ENCODE measurements around the gene ABCC5.

The ABCC5 gene

DNA sequence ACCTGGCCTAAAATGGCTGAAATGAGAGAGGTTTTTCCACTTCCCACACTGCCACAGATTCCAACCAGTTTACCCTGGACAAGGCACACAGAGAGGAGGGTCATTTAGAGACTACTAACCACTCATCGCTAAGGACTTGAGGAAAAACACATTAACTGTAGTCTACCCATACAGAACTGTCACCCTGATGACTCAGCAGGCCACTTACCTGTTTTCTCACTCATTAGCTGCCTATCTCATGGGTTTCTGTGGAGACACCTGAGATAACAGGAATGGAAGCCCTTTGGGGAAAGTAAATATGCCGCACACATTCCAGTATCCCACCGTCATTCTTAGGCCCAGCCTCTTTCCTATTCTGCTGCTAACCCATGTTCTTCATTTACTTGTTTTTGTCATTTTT is 50.0 kb downstream of the ABCC5 start:
- no peak overlapping the region for H3K4me3 ChIP-seq (ENCODE audit: low read depth, low read length)
- TF ChIP-seq, protein P1, sequence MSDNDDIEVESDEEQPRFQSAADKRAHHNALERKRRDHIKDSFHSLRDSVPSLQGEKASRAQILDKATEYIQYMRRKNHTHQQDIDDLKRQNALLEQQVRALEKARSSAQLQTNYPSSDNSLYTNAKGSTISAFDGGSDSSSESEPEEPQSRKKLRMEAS (IDR thresholded peaks at IDR 0.05; ENCODE audit: low read depth, low read length): no peak
- TF ChIP-seq MYC (IDR thresholded peaks at IDR 0.05; ENCODE audit: low read depth, low read length) (no peak), POLR2A (IDR thresholded peaks at IDR 0.05; ENCODE audit: extremely low read depth, insufficient read length) (no peak)
- TF ChIP-seq, protein P2, sequence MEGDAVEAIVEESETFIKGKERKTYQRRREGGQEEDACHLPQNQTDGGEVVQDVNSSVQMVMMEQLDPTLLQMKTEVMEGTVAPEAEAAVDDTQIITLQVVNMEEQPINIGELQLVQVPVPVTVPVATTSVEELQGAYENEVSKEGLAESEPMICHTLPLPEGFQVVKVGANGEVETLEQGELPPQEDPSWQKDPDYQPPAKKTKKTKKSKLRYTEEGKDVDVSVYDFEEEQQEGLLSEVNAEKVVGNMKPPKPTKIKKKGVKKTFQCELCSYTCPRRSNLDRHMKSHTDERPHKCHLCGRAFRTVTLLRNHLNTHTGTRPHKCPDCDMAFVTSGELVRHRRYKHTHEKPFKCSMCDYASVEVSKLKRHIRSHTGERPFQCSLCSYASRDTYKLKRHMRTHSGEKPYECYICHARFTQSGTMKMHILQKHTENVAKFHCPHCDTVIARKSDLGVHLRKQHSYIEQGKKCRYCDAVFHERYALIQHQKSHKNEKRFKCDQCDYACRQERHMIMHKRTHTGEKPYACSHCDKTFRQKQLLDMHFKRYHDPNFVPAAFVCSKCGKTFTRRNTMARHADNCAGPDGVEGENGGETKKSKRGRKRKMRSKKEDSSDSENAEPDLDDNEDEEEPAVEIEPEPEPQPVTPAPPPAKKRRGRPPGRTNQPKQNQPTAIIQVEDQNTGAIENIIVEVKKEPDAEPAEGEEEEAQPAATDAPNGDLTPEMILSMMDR (IDR thresholded peaks at IDR 0.05; ENCODE audit: low read depth, low read length): no peak
- no peak for DNase-seq (ENCODE audit: low read depth)

GRCh38 chr3:183966361-183966791 is 51.3 kb downstream of the ABCC5 start:
- H3K4me3 ChIP-seq (ENCODE audit: low read depth, low read length): no peak overlapping the region
- no peak for DNase-seq (ENCODE audit: low read depth)
- TF ChIP-seq, protein P2 (IDR thresholded peaks at IDR 0.05; ENCODE audit: low read depth, low read length): no peak
- TF ChIP-seq, protein P1 (IDR thresholded peaks at IDR 0.05; ENCODE audit: low read depth, low read length): no peak

- no peak overlapping the region for H3K4me3 ChIP-seq (ENCODE audit: low read depth, low read length)
- DNase-seq (ENCODE audit: low read depth): no peak
- TF ChIP-seq POLR2A (IDR thresholded peaks at IDR 0.05; ENCODE audit: extremely low read depth, insufficient read length): no peak
- no peak for TF ChIP-seq MYC (IDR thresholded peaks at IDR 0.05; ENCODE audit: low read depth, low read length)
- TF ChIP-seq, protein P1 (IDR thresholded peaks at IDR 0.05; ENCODE audit: low read depth, low read length): no peak
- TF ChIP-seq, protein P2 (IDR thresholded peaks at IDR 0.05; ENCODE audit: low read depth, low read length): no peak
These were observed 54.9 kb downstream of the ABCC5 start for GRCh38 chr3:183962807-183963206.

DNA sequence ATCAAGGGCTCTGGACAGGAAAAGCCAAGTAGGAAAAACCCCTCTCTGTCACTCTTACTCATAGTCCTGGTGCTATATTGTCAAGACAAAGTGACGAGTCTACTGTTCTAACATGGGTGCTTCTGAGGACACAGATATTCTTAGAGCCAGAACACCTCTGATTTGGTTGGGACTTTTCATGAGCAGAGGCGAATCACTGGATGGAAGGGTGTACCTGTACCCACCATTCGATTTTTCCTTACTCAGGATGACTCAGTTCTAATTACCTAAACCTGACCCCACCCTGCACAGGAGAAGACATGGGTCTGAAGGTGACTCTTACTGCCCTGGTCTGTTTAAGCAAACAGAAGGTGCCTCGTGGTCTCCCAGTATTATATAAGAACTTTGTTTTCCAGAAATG is 58.5 kb downstream of the ABCC5 start:
- TF ChIP-seq, protein P2 (IDR thresholded peaks at IDR 0.05; ENCODE audit: low read depth, low read length): no peak
- TF ChIP-seq, protein P1 (IDR thresholded peaks at IDR 0.05; ENCODE audit: low read depth, low read length): no peak
- TF ChIP-seq MYC (IDR thresholded peaks at IDR 0.05; ENCODE audit: low read depth, low read length): no peak
- TF ChIP-seq POLR2A (IDR thresholded peaks at IDR 0.05; ENCODE audit: extremely low read depth, insufficient read length): no peak
- DNase-seq (ENCODE audit: low read depth): no peak
- no peak overlapping the region for H3K4me3 ChIP-seq (ENCODE audit: low read depth, low read length)

DNA sequence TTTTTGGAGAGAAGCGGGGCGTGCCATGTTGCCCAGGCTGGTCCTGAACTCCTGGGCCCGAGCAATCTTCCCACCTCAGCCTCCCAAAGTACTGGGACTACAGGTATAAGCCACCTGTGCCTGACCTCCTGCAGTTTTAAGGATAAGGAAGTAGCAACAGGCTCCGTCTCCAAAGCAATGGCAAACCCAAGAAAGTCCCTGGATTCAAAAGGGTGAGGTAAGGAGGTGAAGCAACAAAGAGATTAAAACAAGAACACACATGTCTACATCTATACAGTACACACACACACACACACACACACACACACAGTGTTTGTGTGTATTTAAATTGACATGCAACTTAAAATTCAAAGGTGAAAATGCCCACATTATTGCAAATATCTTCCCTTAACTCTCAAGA is 58.9 kb downstream of the ABCC5 start:
- DNase-seq (ENCODE audit: low read depth): no peak

More for the DNA sequence above, 58.9 kb downstream of the ABCC5 start:
- H3K4me3 ChIP-seq (ENCODE audit: low read depth, low read length): no peak overlapping the region
- TF ChIP-seq POLR2A (IDR thresholded peaks at IDR 0.05; ENCODE audit: extremely low read depth, insufficient read length) (no peak), MYC (IDR thresholded peaks at IDR 0.05; ENCODE audit: low read depth, low read length) (no peak)
- TF ChIP-seq, protein P2 (IDR thresholded peaks at IDR 0.05; ENCODE audit: low read depth, low read length): no peak
- TF ChIP-seq, protein P1 (IDR thresholded peaks at IDR 0.05; ENCODE audit: low read depth, low read length): no peak

Measured in NB4 (cell line).